Kidney epithelial cell (primary cell): ENCODE data around the gene DGCR2. TPM values are rescaled to one million over a fixed set of nuclear protein-coding genes. Genes with fewer than 3 reads are reported as not detected.

Experiments
- DNase-seq: peaks from one replicate; pipeline ENCODE4 v3.0.0-alpha.2; 2010; ENCODE audit warnings: low read depth
- H3K27me3 ChIP-seq: 2 replicates; pipeline ENCODE4 v1.6.0; 2011; ENCODE audit warnings: low read length; ENCODE audit not compliant: control insufficient read depth, insufficient read depth
- H3K36me3 ChIP-seq: 2 replicates; pipeline ENCODE4 v1.5.1; 2011; ENCODE audit warnings: low read length; ENCODE audit not compliant: control insufficient read depth, insufficient read depth
- H3K4me3 ChIP-seq: 2 replicates; pipeline ENCODE4 v1.5.1; 2011; ENCODE audit warnings: low read depth, mild to moderate bottlenecking, control low read depth, low read length
- total RNA-seq: library from RNA; depleted of rRNA; stranded (reverse); fragments of >200 nt; gene quantifications from 2 replicates; pipeline ENCODE4 v1.2.3, GENCODE V29; 2015
- TF ChIP-seq, protein P1 (sequence below): IDR thresholded peaks from 2 replicates; pipeline ENCODE4 v1.5.1; 2011; ENCODE audit warnings: mild to moderate bottlenecking, moderate library complexity, low read length, control low read depth, inconsistent platforms; ENCODE audit not compliant: insufficient read depth, poor library complexity, severe bottlenecking

Gene DGCR2
- total RNA-seq, 1 donor from 2014 or later = 71.2 TPM

DNA sequence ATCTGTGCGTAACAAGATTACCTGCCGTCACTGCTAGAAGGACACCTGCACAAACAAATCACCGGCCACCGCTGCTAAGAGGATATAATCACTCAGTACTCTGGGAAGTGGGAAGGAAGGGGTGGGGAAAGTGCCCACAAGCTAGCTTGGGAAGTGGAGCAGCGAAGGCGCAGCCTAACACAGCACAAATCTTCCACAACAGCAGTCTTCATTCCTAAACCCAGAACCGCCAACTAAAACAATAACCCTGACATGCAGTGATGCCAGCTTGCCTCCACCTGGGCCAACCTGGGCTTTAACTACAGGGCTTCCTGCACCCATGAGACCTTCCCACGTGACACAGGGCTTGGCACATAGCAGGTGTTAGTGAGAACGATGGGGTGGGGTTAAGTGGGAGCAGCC lies 5.1 kb downstream of the DGCR2 start:
- no peak for DNase-seq
- H3K27me3 ChIP-seq = no peaks in the 10 kb centered on the region
- no peak overlapping the region for H3K4me3 ChIP-seq
- TF ChIP-seq, protein P1, sequence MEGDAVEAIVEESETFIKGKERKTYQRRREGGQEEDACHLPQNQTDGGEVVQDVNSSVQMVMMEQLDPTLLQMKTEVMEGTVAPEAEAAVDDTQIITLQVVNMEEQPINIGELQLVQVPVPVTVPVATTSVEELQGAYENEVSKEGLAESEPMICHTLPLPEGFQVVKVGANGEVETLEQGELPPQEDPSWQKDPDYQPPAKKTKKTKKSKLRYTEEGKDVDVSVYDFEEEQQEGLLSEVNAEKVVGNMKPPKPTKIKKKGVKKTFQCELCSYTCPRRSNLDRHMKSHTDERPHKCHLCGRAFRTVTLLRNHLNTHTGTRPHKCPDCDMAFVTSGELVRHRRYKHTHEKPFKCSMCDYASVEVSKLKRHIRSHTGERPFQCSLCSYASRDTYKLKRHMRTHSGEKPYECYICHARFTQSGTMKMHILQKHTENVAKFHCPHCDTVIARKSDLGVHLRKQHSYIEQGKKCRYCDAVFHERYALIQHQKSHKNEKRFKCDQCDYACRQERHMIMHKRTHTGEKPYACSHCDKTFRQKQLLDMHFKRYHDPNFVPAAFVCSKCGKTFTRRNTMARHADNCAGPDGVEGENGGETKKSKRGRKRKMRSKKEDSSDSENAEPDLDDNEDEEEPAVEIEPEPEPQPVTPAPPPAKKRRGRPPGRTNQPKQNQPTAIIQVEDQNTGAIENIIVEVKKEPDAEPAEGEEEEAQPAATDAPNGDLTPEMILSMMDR = no peak
- H3K36me3 ChIP-seq = peaks cover 1% of the 10 kb centered on the region

DNA sequence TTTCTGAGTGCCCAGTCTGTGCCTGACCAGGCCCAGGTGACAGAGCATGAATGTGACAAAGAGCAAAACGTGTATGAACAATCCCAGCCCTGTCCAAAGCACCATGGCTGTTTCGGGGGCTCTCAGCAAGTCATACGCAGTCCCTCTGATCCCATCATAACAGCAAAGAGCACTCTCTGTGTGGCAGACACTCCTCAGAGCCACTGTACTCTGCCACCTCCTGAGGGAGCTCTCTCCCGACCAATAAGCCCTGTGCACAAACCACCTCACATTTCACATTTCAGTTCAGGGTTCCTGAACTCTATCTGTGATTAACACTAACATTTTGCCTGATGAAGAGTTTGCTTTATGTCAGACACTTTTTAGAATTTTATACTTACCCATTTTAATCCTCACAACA lies 6.6 kb downstream of the DGCR2 start:
- no peak for DNase-seq
- Histone ChIP-seq H3K36me3 (peaks cover 1% of the 10 kb centered on the region), H3K4me3 (no peak overlapping the region), H3K27me3 (no peaks in the 10 kb centered on the region)
- TF ChIP-seq, protein P1 = no peak

DNA sequence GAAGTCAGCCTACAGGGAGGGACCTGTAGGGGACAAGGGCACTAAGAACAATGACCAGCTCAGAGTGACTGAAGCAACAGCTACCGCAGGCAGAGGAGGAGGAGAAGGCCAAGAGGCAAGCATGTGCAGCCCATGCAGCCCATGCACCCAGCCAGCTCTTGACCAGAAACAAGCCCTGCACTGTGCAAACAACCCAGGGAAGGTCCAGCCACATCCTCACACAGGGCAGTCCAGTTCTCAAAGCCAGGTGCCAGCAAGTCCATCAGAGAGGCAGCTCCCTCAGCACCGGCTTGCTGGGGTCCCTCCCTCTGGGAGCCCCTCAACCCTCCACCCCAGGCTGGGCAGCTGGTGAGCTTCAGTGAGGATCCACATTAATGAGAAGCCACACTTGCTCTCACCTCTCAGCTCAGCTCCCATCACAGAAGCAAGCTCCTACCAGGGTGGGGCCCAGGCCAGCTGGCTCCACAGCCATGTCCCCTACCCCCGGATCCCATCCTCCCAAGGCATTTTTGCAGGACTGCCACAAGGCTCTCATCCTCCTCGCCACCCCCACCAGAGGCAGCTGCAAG lies 7.1 kb downstream of the DGCR2 start:
- no peak for DNase-seq
- Histone ChIP-seq H3K27me3 (no peaks in the 10 kb centered on the region), H3K4me3 (no peak overlapping the region), H3K36me3 (peaks cover 1% of the 10 kb centered on the region)
- TF ChIP-seq, protein P1 = no peak

DNA sequence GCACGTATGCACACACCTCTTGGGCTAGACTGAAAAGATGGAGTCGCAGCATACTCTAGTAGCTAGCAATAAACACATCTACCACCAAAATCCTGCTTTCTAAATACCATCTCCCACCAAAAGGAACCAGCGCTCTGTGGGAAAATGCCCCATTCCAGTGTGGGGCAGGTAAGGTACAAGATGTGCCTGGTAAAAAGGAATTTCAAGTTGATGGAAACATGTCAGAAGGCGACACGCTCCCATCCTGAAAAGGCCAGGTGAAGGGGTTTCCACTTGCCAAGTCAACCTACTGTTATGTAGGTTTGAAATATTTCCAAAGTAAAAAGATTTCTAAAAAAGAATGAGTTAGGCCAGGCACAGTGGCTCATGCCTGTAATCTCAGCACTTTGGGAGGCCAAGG lies 8.8 kb downstream of the DGCR2 start:
- Histone ChIP-seq H3K27me3 (no peaks in the 10 kb centered on the region), H3K4me3 (no peak overlapping the region), H3K36me3 (peaks cover 1% of the 10 kb centered on the region)
- DNase-seq = no peak
- TF ChIP-seq, protein P1 = no peak

DNA sequence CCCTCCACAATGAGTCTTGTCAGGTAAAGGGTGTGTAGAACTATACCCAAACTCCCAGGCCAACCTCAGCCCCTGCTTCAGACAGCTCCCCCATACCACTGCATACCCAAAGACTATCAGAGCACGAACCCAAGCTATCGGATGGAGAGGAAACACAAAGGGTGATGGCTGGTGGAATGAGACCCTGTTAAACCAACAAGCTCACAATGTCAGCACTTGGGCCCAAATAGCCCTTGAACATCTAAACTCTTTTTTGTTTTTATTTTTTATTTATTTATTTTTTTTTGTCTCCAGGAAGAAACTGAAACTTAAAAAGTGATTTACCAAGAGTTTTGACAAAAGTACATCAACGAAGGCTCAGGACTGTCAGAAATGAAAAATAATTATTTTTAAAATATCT lies 10.6 kb downstream of the DGCR2 start:
- H3K36me3 ChIP-seq = no peaks in the 10 kb centered on the region

More for the DNA sequence above, 10.6 kb downstream of the DGCR2 start:
- TF ChIP-seq, protein P1 = no peak
- no peak for DNase-seq
- H3K4me3 ChIP-seq = no peak overlapping the region
- H3K27me3 ChIP-seq = no peaks in the 10 kb centered on the region
